ENCODE data around the gene PLCB1.

The PLCB1 gene

GRCh38 chr20:8518878-8519277, 386.8 kb downstream of the PLCB1 start:
- Histone ChIP-seq H3K79me2 (ENCODE audit: control insufficient read depth, insufficient read depth, low read length, unreplicated experiment) (no peaks in the 10 kb centered on the region), H3K4me3 (ENCODE audit: low read depth, low read length) (no peak overlapping the region), H3K27ac (ENCODE audit: low read depth, low read length) (no peak overlapping the region), H3K4me1 (ENCODE audit: control insufficient read depth, insufficient read depth, low read length, unreplicated experiment) (no peaks in the 10 kb centered on the region), H3K27me3 (ENCODE audit: insufficient read depth, low read length) (no peaks in the 10 kb centered on the region), H3K36me3 (ENCODE audit: insufficient read depth, low read length) (no peaks in the 10 kb centered on the region), H2AFZ (ENCODE audit: low read length, unreplicated experiment) (no peak overlapping the region)

DNA sequence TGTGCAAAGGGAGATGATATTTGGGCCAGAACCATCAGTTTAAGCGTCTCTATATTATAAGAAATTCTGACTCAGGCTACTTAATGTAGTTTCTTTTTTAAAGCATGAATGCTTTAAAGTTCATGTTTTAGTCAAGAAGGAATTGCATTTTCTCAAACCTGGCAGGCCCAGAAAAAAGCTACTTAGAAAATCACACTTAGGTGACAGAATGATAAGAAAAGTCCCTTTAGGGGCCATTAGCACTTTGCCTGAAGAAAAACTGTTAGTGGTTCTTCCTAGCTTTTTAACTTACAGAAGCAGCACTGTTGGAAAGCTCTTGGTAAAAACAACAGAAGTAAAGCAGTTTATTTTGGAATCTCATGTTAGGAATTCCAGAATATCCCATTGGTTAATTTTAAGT, 387.8 kb downstream of the PLCB1 start:
- no peaks in the 10 kb centered on the region for H3K36me3 ChIP-seq (ENCODE audit: insufficient read depth, low read length)
- no peaks in the 10 kb centered on the region for H3K27me3 ChIP-seq (ENCODE audit: insufficient read depth, low read length)
- no peak overlapping the region for H3K4me3 ChIP-seq (ENCODE audit: low read depth, low read length)
- H3K4me1 ChIP-seq (ENCODE audit: control insufficient read depth, insufficient read depth, low read length, unreplicated experiment) = no peaks in the 10 kb centered on the region
- no peaks in the 10 kb centered on the region for H3K79me2 ChIP-seq (ENCODE audit: control insufficient read depth, insufficient read depth, low read length, unreplicated experiment)
- no peak overlapping the region for H3K27ac ChIP-seq (ENCODE audit: low read depth, low read length)
- H2AFZ ChIP-seq (ENCODE audit: low read length, unreplicated experiment) = no peak overlapping the region

- Histone ChIP-seq H3K79me2 (ENCODE audit: control insufficient read depth, insufficient read depth, low read length, unreplicated experiment) (no peaks in the 10 kb centered on the region), H3K27me3 (ENCODE audit: insufficient read depth, low read length) (no peaks in the 10 kb centered on the region), H3K36me3 (ENCODE audit: insufficient read depth, low read length) (no peaks in the 10 kb centered on the region), H3K4me1 (ENCODE audit: control insufficient read depth, insufficient read depth, low read length, unreplicated experiment) (no peaks in the 10 kb centered on the region), H3K4me3 (ENCODE audit: low read depth, low read length) (no peak overlapping the region), H2AFZ (ENCODE audit: low read length, unreplicated experiment) (no peak overlapping the region), H3K27ac (ENCODE audit: low read depth, low read length) (no peak overlapping the region)
Measured at GRCh38 chr20:8522168-8522567, 390.1 kb downstream of the PLCB1 start.

DNA sequence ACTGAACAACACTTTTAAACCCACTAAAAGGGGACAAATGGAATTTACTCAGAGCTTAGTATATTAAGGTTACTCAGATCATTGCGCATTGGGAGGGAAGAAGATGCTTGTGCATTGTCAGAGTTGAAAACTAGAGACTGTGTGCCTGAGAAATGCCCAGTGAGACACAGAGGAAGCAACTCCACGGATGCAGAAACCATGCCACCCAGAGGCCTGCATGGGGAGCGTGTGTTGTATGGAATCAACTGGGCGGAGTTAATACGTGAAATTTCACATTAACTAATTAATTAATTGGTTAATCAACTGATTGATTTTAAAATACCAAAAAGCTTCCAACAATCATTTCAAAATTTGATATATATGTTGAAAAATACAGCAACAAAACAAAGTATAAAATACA, 391.6 kb downstream of the PLCB1 start:
- no peak overlapping the region for H3K4me3 ChIP-seq (ENCODE audit: low read depth, low read length)
- no peaks in the 10 kb centered on the region for H3K79me2 ChIP-seq (ENCODE audit: control insufficient read depth, insufficient read depth, low read length, unreplicated experiment)
- H3K27ac ChIP-seq (ENCODE audit: low read depth, low read length) = no peak overlapping the region
- no peaks in the 10 kb centered on the region for H3K27me3 ChIP-seq (ENCODE audit: insufficient read depth, low read length)
- no peak overlapping the region for H2AFZ ChIP-seq (ENCODE audit: low read length, unreplicated experiment)
- peaks cover 5% of the 10 kb centered on the region for H3K4me1 ChIP-seq (ENCODE audit: control insufficient read depth, insufficient read depth, low read length, unreplicated experiment)
- no peaks in the 10 kb centered on the region for H3K36me3 ChIP-seq (ENCODE audit: insufficient read depth, low read length)

DNA sequence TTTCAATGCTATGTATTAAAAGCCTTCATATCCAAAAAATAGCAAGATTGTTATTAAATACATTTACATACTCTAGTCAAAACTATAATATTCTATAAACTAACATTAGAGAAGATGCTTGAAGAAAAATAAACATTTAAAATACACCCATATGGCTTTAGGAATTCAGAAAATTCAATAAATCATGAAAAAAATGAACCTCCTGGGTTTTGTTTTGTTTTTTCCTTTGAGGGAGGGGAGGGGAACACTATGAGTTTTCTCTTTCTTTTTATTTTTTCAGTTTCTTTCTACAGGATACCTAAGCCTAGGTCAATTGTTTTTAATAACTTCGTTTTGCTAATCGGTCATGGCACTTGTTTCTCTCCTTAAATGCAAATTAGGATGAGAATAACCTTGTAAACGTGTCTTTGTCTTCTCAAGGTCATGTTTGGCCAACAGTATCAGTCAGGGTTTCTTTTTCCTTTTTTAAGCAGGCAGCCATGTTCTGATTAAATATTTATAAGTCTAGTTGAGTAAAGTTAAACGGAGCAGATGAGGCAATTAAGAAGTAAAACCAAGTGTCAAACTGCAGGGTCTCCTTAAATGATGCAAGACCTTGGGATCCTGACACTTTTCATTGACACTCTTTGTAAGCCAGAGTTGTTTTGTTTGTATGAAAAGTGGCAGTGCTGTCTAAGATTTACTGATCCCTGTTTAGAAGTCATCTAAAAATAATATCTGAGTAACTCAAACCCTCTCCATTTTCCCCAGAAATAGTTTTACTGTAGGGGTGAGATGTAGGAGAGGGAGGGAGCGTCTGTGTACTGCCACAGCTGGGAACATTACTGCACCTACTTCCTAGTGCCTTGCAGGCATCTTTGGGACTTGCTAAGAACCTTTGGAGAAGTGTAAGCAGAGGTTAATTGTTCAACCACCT, 392.3 kb downstream of the PLCB1 start:
- Histone ChIP-seq H3K4me3 (ENCODE audit: low read depth, low read length) (no peak overlapping the region), H3K27me3 (ENCODE audit: insufficient read depth, low read length) (no peaks in the 10 kb centered on the region), H2AFZ (ENCODE audit: low read length, unreplicated experiment) (peak overlapping the region; percentile 18), H3K36me3 (ENCODE audit: insufficient read depth, low read length) (no peaks in the 10 kb centered on the region), H3K4me1 (ENCODE audit: control insufficient read depth, insufficient read depth, low read length, unreplicated experiment) (peaks cover 5% of the 10 kb centered on the region), H3K79me2 (ENCODE audit: control insufficient read depth, insufficient read depth, low read length, unreplicated experiment) (no peaks in the 10 kb centered on the region), H3K27ac (ENCODE audit: low read depth, low read length) (no peak overlapping the region)

DNA sequence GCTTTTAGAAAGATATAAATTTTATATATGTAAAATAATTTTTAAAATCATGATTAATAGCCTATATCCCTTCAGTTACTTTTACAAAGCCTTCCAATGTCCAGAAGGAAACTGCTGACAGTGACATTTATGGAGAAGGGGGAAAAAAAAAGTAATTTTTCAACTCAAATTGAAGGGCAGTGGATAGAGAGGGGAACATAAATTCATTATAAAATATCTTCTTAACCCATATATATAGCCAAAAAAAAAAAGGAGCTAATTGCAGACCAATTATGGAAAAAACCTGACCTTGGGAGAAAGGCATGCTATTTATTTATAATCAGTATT, 392.9 kb downstream of the PLCB1 start:
- H3K36me3 ChIP-seq (ENCODE audit: insufficient read depth, low read length) = no peaks in the 10 kb centered on the region
- no peaks in the 10 kb centered on the region for H3K27me3 ChIP-seq (ENCODE audit: insufficient read depth, low read length)
- H3K4me3 ChIP-seq (ENCODE audit: low read depth, low read length) = no peak overlapping the region
- H3K27ac ChIP-seq (ENCODE audit: low read depth, low read length) = no peak overlapping the region
- no peaks in the 10 kb centered on the region for H3K79me2 ChIP-seq (ENCODE audit: control insufficient read depth, insufficient read depth, low read length, unreplicated experiment)
- no peak overlapping the region for H2AFZ ChIP-seq (ENCODE audit: low read length, unreplicated experiment)
- H3K4me1 ChIP-seq (ENCODE audit: control insufficient read depth, insufficient read depth, low read length, unreplicated experiment) = peaks cover 5% of the 10 kb centered on the region

GRCh38 chr20:8526610-8527009, 394.5 kb downstream of the PLCB1 start:
- no peaks in the 10 kb centered on the region for H3K79me2 ChIP-seq (ENCODE audit: control insufficient read depth, insufficient read depth, low read length, unreplicated experiment)
- H2AFZ ChIP-seq (ENCODE audit: low read length, unreplicated experiment) = no peak overlapping the region
- peaks cover 13% of the 10 kb centered on the region for H3K4me1 ChIP-seq (ENCODE audit: control insufficient read depth, insufficient read depth, low read length, unreplicated experiment)
- H3K27ac ChIP-seq (ENCODE audit: low read depth, low read length) = no peak overlapping the region
- H3K27me3 ChIP-seq (ENCODE audit: insufficient read depth, low read length) = no peaks in the 10 kb centered on the region
- no peaks in the 10 kb centered on the region for H3K36me3 ChIP-seq (ENCODE audit: insufficient read depth, low read length)
- H3K4me3 ChIP-seq (ENCODE audit: low read depth, low read length) = no peak overlapping the region

DNA sequence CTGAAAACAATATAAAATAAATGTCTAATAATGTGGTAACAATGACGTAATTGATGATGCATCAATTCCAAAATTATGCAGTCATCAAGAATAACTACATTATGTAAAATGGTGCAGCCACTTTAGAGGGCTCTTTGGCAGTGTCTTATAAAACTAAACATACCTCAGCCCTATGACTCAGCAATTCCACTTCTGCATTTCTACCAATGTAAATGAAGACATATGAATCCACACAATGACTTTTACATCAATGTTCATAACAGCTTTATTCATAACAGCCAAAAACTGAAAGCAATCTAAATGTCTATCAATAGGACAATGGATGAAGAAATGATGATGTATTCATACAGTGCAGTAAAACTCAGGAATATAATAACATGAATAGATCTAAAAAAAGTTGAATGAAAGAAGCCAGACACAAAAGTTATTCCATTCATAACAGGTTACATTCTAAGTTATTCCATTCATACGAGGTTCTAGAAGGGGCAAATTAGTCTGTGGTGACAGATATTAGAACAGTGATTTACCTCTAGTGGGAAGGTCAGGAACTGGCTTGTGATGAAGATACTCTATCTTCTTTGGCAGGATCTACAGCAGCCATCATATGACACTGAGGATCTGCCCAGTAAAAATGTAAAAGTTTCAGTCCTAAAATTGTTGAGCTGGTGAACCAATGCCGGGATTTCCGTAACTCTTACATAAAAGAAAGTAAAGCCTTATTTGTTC, 396.1 kb downstream of the PLCB1 start:
- no peak overlapping the region for H3K4me3 ChIP-seq (ENCODE audit: low read depth, low read length)
- H3K79me2 ChIP-seq (ENCODE audit: control insufficient read depth, insufficient read depth, low read length, unreplicated experiment) = no peaks in the 10 kb centered on the region
- no peaks in the 10 kb centered on the region for H3K36me3 ChIP-seq (ENCODE audit: insufficient read depth, low read length)
- H2AFZ ChIP-seq (ENCODE audit: low read length, unreplicated experiment) = no peak overlapping the region
- peaks cover 13% of the 10 kb centered on the region for H3K4me1 ChIP-seq (ENCODE audit: control insufficient read depth, insufficient read depth, low read length, unreplicated experiment)
- H3K27ac ChIP-seq (ENCODE audit: low read depth, low read length) = peak overlapping the region; percentile 62
- H3K27me3 ChIP-seq (ENCODE audit: insufficient read depth, low read length) = no peaks in the 10 kb centered on the region

DNA sequence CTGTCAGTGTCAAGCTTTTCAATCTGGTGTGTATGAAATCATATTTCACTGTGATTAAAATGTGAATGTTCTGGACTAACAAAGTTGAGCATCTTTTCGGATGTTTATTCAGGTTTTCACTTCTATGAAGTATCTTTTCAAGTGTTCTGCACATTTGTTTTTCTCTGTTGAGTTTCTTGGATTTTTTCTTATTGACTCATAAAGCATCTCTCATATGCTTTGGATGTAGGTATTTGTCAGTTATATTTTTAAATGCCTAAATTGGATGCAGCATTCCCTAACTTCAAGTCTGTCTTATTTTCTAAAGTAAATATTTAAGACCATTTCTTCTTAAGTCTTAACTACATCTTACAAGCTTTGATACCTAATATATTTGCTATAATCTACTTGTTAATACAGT, 398.0 kb downstream of the PLCB1 start:
- Histone ChIP-seq H3K4me3 (ENCODE audit: low read depth, low read length) (no peak overlapping the region), H3K27me3 (ENCODE audit: insufficient read depth, low read length) (no peaks in the 10 kb centered on the region), H3K4me1 (ENCODE audit: control insufficient read depth, insufficient read depth, low read length, unreplicated experiment) (peaks cover 13% of the 10 kb centered on the region), H2AFZ (ENCODE audit: low read length, unreplicated experiment) (no peak overlapping the region), H3K36me3 (ENCODE audit: insufficient read depth, low read length) (no peaks in the 10 kb centered on the region), H3K79me2 (ENCODE audit: control insufficient read depth, insufficient read depth, low read length, unreplicated experiment) (no peaks in the 10 kb centered on the region), H3K27ac (ENCODE audit: low read depth, low read length) (no peak overlapping the region)

DNA sequence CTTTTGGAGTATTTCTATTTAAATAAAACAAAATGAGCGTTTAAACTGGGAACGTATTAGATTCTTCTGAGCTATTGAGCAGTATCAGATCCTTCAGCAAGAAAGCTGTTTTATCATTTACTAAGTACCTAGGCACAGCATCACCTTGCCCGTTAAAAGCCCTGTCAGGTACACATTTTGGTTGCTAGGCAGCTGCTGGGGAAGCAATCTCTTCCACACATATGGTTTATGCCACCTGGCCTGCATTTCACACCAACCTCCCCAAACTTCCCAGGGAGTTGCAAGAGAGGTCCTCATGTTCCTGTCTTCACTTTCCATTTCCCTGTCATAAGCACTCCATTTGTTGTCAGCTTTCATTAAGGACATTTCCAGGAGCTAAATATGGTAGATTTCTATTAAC, 400.1 kb downstream of the PLCB1 start:
- Histone ChIP-seq H3K4me3 (ENCODE audit: low read depth, low read length) (no peak overlapping the region), H3K36me3 (ENCODE audit: insufficient read depth, low read length) (no peaks in the 10 kb centered on the region), H2AFZ (ENCODE audit: low read length, unreplicated experiment) (no peak overlapping the region), H3K27ac (ENCODE audit: low read depth, low read length) (no peak overlapping the region), H3K4me1 (ENCODE audit: control insufficient read depth, insufficient read depth, low read length, unreplicated experiment) (peaks cover 13% of the 10 kb centered on the region), H3K27me3 (ENCODE audit: insufficient read depth, low read length) (no peaks in the 10 kb centered on the region), H3K79me2 (ENCODE audit: control insufficient read depth, insufficient read depth, low read length, unreplicated experiment) (no peaks in the 10 kb centered on the region)

All from ACC112 (cell line).